NCI-H1105 (cell line): ENCODE results near the gene ACSBG1.

Experiments used
- DNase-seq: peaks from one replicate; lab custom pipeline; 2025; lab: John Stamatoyannopoulos, UW

ACSBG1 gene

GRCh38 chr15:78129751-78130287 lies 104.5 kb downstream of the ACSBG1 start:
- no peak for DNase-seq

- no peak for DNase-seq
These were observed 105.2 kb downstream of the ACSBG1 start for GRCh38 chr15:78129077-78129750.

GRCh38 chr15:78127882-78128281 lies 106.5 kb downstream of the ACSBG1 start:
- no peak for DNase-seq

GRCh38 chr15:78125267-78125666 lies 109.1 kb downstream of the ACSBG1 start:
- no peak for DNase-seq

- DNase-seq: no peak
These were observed 113.8 kb downstream of the ACSBG1 start for GRCh38 chr15:78120523-78120922.
